Activated T-helper 9 cell treated with anti-CD3 and anti-CD28 coated beads, Interleukin-2, amount 50 U/mL, for 16 hours (primary cell): ENCODE results near the gene TRAPPC6A.
"Not testable (repeated sequence)": the region's sequence is repeated elsewhere in the genome, so short reads cannot be mapped to it uniquely, and the experiment has no call there.

Experiments used
- DNase-seq: peaks from one replicate; pipeline ENCODE4 v3.0.0-alpha.2; 2020; ENCODE audit warnings: low read depth

The TRAPPC6A gene

DNA sequence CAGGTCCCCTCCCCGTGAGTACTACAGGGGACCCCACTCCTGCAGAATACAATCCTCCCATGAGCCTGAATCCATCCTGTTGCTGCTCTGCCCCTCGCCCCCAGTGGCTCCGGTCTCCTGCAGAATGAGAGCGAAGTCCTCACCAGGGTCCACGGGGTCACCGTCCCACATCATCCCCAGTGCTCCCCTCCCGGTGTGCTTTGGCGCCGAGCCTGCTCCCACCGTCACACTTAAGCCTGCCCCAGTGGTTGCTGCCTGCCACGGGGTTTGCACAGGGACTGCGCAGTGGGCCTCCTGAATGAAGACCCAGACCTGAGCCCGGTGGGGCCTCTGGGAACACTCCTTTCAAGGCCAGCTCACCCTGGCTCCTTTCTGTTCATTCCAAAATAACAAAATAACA, 47.8 kb downstream of the TRAPPC6A start:
- no peak for DNase-seq

DNA sequence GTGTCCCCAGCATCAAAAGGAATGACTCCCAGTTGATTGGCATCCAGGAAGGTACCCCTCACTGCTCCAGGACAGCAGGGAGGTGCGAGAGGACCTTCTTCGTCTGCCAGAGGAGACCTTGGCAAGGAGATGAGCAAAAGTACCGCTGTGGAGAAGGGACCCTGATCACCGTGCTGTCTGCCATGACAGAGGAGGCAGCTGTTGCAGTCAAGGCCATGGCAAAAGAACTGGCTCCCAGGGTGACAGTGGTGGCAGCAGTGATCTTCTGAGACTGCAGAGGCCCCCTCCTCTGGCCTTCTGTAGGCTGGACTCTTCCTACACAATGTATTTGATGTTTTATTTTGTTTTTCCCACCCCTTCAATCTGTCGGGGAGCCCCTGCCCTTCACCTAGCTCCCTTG, 49.2 kb downstream of the TRAPPC6A start:
- DNase-seq = no peak

DNA sequence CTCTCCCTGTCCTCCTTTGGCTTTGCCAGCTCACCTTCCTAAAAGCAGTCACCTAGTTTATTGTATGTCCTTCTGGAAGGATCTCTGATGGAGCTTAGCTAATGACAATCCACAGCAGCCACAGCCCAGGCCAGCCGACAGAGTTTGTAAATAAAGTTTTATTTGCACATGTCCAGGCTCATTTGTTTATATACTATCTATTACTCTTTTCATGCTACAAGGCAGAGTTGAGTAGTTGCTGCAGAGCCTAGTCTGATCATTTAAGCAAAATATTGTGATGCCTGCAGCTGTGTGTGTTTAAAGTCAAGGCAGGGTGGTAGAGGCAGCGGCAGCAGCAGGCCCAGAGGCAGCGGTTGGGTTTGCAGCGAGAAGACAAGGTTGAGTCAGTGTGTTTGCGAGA, 49.9 kb downstream of the TRAPPC6A start:
- no peak for DNase-seq

DNA sequence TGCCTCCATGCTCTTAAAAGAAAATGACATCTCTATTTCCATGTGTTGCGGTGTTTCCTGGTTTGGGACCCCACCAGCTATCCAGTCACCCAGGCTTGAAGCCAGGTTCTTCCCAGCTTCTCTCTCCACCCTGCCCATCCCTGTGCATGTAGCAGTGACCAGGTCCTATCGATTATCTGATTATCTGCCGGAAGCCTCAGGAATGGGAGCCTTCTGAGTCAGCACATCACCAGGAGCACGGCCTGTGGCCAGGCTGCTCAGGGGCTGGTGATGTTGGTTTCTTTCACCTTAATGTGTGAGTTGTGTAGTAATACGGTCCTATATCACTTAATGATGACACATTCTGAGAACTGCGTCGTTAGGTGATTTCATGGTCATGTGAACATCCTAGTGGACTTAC, 51.4 kb downstream of the TRAPPC6A start:
- no peak for DNase-seq

DNA sequence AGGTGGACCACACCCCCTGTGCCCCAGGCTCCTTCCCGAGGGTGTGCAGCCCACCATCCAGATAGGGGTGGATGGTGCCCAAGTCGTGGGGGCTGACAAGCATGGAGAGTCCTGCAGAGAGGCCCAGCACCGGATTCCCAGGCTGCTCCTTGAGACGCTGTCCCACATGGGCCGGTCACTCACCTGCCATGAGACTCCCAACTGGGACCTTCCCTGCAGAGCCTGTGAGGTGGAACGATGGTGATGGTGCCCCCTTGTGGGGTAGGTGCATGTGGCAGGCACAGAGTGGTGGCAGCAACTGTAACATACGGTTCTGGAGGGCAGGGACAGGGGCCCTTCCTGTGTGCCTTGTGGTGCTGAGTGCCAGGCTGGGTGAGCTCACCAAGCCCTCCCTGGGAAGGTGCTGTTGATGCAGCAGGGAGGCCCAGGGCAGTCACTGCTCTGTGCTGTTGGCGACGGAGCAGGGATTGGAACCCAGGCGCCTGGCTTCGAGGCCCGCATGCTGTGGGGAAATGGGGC, 52.0 kb downstream of the TRAPPC6A start:
- DNase-seq = peak; percentile 41

DNA sequence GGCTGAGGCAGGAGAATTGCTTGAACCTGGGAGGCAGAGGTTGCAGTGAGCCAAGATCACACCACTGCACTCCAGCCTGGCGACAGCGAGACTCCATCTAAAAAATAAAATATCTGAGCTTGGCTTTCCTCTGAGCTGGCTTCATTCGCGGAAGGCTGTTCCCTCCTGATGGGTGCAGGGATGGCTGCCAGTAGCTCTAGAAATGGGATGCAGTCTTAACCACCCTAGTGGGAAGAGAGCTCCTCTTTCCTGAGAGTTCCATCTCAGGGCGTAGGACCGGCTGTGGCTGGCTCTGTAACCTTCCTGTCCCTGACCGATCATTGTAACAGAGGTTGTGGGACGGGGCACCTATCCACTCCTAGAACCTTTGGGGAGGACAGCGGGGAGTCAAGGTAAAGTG, 52.7 kb downstream of the TRAPPC6A start:
- DNase-seq = no peak

DNA sequence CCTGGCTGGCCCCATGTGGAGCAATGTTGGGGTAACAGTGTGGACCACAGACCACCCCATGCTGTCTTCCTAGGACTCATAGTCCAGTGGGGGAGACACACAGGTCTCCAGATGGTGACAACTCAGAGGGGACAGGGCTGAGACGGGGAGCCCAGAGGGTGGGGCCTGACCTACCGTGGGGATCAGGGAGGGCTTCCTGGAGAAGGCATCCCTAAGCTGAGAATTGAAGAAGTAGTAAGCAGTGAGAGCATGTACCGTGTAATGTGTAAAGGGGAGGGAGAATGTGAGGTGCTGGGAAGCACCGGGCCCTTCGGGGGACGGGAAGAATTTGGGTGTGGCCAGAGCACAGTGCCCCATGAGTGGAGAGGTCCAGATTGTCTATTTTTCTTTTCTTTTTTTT, 54.0 kb downstream of the TRAPPC6A start:
- DNase-seq = no peak

DNA sequence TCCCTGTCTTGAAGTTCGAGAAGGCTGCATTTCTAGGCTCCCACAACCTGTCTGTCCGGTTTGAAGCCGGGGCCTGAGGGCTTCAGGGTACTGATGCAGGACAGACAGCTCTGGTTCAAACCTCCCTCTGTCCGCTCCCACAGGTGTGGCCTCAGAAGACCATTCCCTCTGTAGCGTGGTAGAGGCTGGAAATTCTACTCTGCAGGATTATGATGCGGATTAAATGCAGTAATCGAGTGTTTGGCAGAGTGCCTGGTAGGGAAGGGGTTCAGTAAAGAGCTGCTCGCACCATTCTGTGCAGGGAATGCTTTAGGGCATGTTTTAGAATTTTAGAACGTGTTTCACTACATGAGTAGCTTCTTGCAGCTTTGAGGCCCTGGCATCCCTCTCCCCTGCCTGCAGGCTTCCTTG, 54.6 kb downstream of the TRAPPC6A start:
- no peak for DNase-seq

DNA sequence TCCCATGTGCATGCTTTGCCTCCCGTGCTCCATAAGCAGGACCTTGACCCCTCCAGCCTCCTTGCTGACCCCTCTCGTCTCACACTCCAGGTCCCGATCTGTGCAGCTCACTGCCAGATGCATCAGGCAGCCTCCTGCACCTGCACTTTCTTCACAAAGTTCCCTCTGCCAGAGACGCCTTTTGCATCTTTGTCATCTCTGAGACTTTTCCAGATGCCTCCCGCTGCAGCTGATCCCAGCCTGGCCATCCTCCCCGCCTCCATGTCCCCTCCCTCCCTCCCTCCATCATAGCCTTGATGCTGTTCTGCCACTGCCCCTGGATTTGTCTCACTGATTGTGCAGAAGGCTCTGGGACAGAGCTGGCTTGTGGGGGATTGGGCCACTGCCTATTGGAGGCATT, 55.2 kb downstream of the TRAPPC6A start:
- no peak for DNase-seq

DNA sequence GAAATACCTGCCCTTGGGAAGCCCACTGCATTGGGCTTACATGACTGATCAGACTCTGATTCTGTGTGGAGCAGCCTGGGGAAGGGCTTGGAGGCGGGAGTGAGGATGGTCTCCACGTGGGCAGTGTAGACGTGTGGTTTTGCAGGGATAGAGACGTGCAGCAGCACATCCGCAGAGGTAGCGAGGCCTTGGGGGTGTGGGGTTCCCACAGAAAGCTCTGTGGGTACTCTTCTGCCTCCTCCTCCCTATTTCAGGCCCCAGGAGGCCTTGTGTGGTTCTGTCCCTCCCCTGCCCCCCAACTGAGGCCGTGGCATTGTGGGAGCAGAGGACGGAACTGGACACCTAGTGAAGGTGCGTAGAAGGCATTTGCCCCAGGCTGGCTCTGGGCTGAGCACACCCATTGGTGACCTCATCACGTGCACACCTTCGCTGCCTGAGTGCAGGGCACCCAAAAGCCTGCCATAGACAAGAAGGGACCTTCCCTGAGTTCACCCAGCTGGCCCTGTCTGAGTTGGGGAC, 56.2 kb downstream of the TRAPPC6A start:
- no peak for DNase-seq

DNA sequence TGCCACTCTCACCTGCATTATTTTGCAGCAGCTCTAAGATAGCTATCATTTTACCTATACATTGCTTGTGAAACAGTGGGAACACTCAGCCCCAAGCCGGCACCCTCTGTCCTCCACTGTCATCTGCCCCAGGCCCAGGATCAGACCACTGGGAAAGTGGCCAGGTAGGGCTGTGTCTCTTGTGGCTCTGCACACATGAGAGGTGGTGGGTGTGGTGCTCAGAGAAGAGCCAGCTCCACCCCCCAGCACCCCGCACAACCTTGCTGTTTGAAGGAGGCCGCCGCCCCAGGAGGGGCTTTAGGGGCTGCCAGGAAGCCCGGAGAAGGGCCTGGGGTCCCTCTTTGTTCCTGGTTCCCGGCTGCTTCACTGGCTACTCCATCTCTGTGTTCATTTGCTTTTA, 58.5 kb downstream of the TRAPPC6A start:
- DNase-seq = no peak

DNA sequence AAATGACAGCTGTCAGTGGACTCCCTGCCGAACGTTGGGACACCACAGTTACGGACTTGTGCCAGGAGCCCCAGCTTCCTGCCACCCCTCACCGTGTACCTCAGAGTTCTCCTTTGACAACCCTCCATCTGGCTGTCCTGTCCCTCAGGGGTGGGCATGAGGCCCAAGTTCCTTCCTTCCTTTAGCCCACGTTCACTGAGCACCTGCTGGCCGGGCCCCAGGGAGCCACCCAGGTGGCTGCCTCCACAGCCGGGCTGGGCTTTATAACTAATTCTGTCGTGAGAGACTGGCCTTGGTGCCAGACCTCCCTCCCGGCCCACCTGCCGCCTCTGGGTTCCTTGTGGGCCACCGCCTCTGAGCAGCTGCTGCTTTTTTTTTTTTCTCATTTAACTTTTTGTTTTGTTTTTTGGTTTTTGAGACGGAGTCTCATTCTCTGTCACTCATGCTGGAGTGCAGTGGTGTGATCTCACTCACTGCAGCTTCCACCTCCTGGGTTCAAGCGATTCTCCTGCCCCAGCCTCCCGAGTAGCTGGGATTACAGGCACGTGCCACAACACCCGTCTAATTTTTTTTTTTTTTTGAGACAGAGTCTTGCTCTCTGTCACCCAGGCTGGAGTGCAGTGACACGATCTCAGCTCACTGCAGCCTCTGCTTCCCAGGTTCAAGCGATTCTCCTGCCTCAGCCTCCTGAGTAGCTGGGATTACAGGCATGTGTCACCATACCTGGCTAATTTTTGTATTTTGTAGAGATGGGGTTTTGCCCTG, 59.3 kb downstream of the TRAPPC6A start:
- DNase-seq = not testable (repeated sequence)

DNA sequence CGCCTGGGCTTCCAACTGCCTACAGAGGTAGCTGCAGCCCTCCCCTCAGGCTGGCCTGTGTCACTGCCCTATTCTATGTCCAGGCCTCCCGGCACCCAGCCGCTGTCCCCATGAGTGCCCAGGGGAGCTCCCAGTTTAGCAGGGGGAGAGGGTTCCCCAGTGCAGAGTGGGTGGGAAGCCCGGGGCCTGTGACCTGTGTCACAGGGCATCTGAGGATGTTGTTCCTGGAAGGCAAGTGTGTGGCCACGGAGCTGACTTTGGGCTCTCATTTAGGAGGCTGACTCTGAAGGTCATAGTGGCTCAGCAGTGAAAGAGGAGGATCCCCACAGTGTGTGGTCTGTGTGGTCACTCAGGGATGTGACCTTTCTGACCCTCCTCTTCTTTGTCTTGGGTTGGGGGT, 59.9 kb downstream of the TRAPPC6A start:
- DNase-seq = no peak

DNA sequence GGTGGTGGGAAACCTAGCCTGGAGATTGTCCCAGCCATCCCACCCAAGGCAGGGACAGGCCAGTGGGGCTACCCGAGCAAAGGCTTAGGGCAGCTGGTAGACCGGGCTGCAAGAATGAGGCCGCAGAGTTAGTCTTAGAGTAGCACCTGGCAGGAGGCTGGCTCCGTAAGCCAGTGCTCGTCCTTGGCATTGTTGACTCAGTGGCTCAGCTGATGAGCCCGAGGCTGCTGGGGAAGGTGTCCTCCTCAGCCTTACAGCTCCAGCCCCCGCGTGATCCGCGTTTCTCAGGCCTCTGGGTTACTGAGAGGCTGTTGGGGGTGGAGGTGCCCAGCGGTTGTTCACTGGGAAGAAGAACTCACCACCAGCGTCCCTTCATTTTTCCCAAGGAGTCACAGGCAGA, 60.4 kb downstream of the TRAPPC6A start:
- DNase-seq = no peak

DNA sequence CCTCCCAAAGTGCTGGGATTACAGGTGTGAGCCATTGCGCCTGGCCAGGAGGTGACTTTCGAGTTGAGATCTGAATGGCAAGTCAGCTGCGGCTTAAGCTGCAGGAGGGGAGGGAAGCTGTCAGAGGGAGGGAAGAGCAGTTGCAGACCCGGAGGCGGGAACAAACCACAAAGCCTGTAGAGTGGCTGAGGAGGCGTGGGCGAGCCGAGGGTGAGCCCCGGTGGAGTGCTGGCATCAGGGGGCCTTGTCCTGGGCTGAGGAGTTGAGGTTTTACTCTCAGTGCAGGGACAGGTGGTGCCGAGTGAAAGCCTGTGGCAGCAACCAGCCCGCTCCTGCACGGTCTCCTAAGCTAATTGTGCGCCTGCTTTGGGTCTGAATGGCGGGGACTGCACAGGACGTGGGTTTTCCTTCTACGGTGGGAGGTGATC, 60.9 kb downstream of the TRAPPC6A start:
- DNase-seq = peak; percentile 40

DNA sequence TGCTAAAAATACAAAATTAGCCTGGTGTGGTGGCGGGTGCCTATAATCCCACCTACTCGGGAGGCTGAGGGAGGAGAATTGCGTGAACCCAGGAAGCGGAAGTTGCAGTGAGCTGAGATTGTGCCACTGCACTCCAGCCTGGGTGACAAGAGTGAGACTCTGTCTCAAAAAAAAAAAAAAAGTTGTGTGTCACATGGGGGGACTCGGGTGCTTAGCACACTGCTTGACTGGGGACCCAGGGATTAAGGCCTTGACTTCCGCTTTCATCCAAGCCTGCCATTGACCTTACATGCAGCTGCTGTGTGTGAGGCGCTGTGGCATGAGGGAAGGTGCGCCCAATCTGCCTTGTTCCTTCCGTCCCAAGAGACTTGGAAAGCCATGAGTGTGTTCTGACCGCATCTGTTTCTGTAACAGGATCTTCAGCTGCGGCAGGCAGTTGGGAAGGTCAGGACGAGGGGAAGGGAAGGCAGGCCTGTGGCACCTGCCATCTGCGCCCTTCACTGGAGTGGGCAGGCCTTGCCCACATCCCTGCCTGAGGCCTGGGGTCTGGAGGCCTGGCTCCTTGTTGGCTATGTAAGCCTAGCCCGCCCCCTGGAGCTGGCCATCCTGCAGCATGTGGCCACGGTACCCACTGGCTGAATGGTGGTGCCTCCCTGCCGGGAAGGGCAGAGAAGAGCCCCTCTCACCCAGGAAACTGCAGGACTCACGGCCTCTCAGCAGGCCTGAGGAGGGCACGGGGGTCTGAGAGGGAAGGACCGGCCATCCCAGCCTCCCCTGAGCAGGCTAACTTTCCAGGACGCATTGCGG, 62.0 kb downstream of the TRAPPC6A start:
- no peak for DNase-seq

DNA sequence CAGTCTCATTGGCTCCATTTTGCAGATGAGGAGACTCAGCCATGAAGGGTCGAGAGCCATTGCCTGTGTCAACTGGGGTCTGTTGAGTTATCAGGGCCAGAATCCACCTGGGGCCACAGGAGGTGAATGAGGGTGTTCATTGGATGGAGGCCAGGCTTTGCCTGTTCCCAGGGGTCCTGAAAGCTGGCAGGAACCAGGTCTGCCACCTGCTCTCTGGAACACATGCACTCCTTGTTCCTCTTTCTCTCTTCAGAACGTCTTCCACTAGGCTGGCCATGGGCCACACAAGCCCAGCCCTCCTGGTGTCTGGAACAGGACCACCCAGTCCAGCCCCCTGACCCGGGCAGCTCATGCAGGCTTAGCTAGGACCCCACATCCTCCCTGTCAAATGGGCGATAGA, 63.9 kb downstream of the TRAPPC6A start:
- no peak for DNase-seq

DNA sequence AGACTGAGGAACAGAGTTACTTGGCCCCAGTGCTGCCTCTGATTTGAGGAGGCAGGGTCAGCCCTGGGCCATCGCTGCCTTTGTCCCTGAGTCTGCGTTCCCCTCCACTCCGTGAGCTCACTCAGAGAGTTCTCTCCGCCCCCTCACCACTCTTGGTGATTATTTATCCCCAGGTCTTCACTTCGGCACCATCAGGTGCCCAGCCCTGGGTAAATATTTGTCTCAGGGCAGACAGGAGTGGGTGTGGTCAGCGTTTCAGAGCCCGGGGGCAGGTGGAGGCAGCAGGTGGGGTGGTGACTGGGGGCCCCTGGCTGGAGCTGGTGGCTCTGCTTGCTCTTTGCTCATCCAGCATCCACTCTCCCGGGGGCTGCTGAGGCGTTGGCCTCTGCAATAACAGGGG, 64.4 kb downstream of the TRAPPC6A start:
- DNase-seq = no peak
